MM.1S (cell line): ENCODE results near the gene LRRC8C.

Experiments
- DNase-seq: peaks from one replicate; pipeline ENCODE4 v3.0.0-alpha.2; 2015
- H2AFZ ChIP-seq: fragments of 300-600 bp; sonication (generic); 2 replicates; pipeline ENCODE4 v1.6.0; 2016; ENCODE audit warnings: antibody characterized with exemption, low read length
- H3F3A ChIP-seq: fragments of 300-600 bp; sonication (generic); 2 replicates; pipeline ENCODE4 v1.6.1; 2016; ENCODE audit warnings: mild to moderate bottlenecking, antibody characterized with exemption, low read length, moderate library complexity, mixed read lengths; ENCODE audit not compliant: insufficient read depth
- H3K27ac ChIP-seq: fragments of 300-600 bp; sonication (generic); 2 replicates; pipeline ENCODE4 v1.5.1; 2016; ENCODE audit warnings: mild to moderate bottlenecking, low read length
- H3K27me3 ChIP-seq: fragments of 300-600 bp; sonication (generic); replicated peaks from 2 replicates; pipeline ENCODE4 v1.6.0; 2016; ENCODE audit warnings: low read length; ENCODE audit not compliant: insufficient read depth
- H3K36me3 ChIP-seq: fragments of 300-600 bp; sonication (generic); replicated peaks from 2 replicates; pipeline ENCODE4 v1.6.1; 2016; ENCODE audit warnings: mild to moderate bottlenecking, low read length, mixed read lengths; ENCODE audit not compliant: insufficient read depth
- H3K4me1 ChIP-seq: fragments of 300-600 bp; sonication (generic); 2 replicates; pipeline ENCODE4 v1.6.1; 2016; ENCODE audit warnings: low read length, mixed read lengths
- H3K4me2 ChIP-seq: fragments of 300-600 bp; sonication (generic); 2 replicates; pipeline ENCODE4 v1.6.0; 2016; ENCODE audit warnings: low read depth, low read length
- H3K4me3 ChIP-seq: fragments of 300-600 bp; sonication (generic); 2 replicates; pipeline ENCODE4 v1.5.1; 2016; ENCODE audit warnings: low read length, mixed read lengths
- H3K79me2 ChIP-seq: fragments of 300-600 bp; sonication (generic); 2 replicates; pipeline ENCODE4 v1.6.1; 2016; ENCODE audit warnings: mixed run types, low read length, mixed read lengths
- H3K9ac ChIP-seq: fragments of 300-600 bp; sonication (generic); 2 replicates; pipeline ENCODE4 v1.6.1; 2016; ENCODE audit warnings: low read length, mixed read lengths
- H3K9me2 ChIP-seq: fragments of 300-600 bp; sonication (generic); replicated peaks from 2 replicates; pipeline ENCODE4 v1.6.1; 2016; ENCODE audit warnings: mild to moderate bottlenecking, low read length, mixed read lengths; ENCODE audit not compliant: insufficient read depth
- H3K9me3 ChIP-seq: fragments of 300-600 bp; sonication (generic); replicated peaks from 2 replicates; pipeline ENCODE4 v1.6.1; 2016; ENCODE audit warnings: mild to moderate bottlenecking, low read length, mixed read lengths; ENCODE audit not compliant: insufficient read depth
- H4K20me1 ChIP-seq: fragments of 300-600 bp; sonication (generic); 2 replicates; pipeline ENCODE4 v1.6.1; 2016; ENCODE audit warnings: mild to moderate bottlenecking, low read length, moderate library complexity, mixed read lengths; ENCODE audit not compliant: insufficient read depth
- CTCF ChIP-seq: fragments of 300-600 bp; sonication (generic); IDR thresholded peaks from 2 replicates; pipeline ENCODE4 v1.5.1; 2016; ENCODE audit warnings: antibody characterized with exemption, low read length, mixed read lengths
- EZH2 ChIP-seq: fragments of 300-600 bp; sonication (generic); optimal IDR thresholded peaks from 2 replicates; pipeline ENCODE3; 2017; ENCODE audit warnings: low read depth, mild to moderate bottlenecking, antibody characterized with exemption, low read length, mixed read lengths
- EZH2phosphoT487 ChIP-seq: fragments of 300-600 bp; sonication (generic); IDR thresholded peaks from 2 replicates; pipeline ENCODE4 v1.6.1; 2018; ENCODE audit warnings: antibody characterized with exemption, low read length

Gene LRRC8C

GRCh38 chr1:89689234-89689633 lies 56.3 kb downstream of the LRRC8C start:
- H3K9me3 ChIP-seq: no peaks in the 10 kb centered on the region
- H3K36me3 ChIP-seq: no peaks in the 10 kb centered on the region
- no peak overlapping the region for H3K27ac ChIP-seq
- no peaks in the 10 kb centered on the region for H4K20me1 ChIP-seq
- H3K4me3 ChIP-seq: no peak overlapping the region
- peaks cover 6% of the 10 kb centered on the region for H3K79me2 ChIP-seq
- no peaks in the 10 kb centered on the region for H3K27me3 ChIP-seq
- DNase-seq: no peak
- H3K9me2 ChIP-seq: no peaks in the 10 kb centered on the region
- H3F3A ChIP-seq: peaks cover 15% of the 10 kb centered on the region
- TF ChIP-seq EZH2 (no peak), EZH2phosphoT487 (no peak), CTCF (no peak)
- H3K4me2 ChIP-seq: no peak overlapping the region
- H3K9ac ChIP-seq: no peak overlapping the region
- H2AFZ ChIP-seq: no peak overlapping the region
- peaks cover 24% of the 10 kb centered on the region for H3K4me1 ChIP-seq

DNA sequence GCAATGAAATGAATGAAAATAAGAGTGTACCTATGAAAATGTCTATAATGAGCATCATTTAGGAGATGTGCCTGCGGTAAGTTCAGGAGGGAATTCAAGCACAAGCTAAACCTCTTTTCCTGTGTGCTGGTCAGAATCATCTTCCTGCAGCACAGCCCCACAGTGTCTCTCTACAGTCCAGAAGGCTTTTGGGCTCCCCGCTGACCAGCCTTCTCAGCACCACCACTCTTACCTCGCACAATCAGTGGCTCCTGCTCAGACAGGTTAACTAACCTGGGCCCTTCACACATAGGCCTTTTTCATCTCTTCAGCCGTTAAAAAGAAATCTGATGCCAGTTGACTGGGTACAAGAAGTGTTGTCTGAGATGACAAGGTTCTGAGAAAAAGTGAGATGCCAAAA lies 57.7 kb downstream of the LRRC8C start:
- Histone ChIP-seq H3K9me3 (no peaks in the 10 kb centered on the region), H2AFZ (no peak overlapping the region), H3K4me3 (no peak overlapping the region), H4K20me1 (no peaks in the 10 kb centered on the region), H3K9ac (no peak overlapping the region), H3F3A (peaks cover 25% of the 10 kb centered on the region), H3K4me2 (no peak overlapping the region), H3K79me2 (peaks cover under 1% of the 10 kb centered on the region; the same call in 1 of the 2 replicates), H3K27me3 (no peaks in the 10 kb centered on the region), H3K9me2 (no peaks in the 10 kb centered on the region), H3K4me1 (peaks cover 31% of the 10 kb centered on the region), H3K36me3 (no peaks in the 10 kb centered on the region), H3K27ac (no peak overlapping the region)
- DNase-seq: no peak
- TF ChIP-seq CTCF (no peak), EZH2phosphoT487 (no peak), EZH2 (no peak)

GRCh38 chr1:89692601-89693521 lies 59.9 kb downstream of the LRRC8C start:
- Histone ChIP-seq H3K4me3 (0 out of 2 replicates have a peak overlapping the region, but pooled peaks have one; percentile 1), H3K4me2 (peak overlapping the region; percentile 66; the same call in 1 of the 2 replicates), H3F3A (peaks cover 29% of the 10 kb centered on the region), H3K9ac (peak overlapping the region; percentile 3; the same call in 1 of the 2 replicates), H3K4me1 (peaks cover 46% of the 10 kb centered on the region), H3K9me2 (no peaks in the 10 kb centered on the region), H2AFZ (0 out of 2 replicates have a peak overlapping the region, but pooled peaks have one; percentile 10), H3K27me3 (no peaks in the 10 kb centered on the region), H3K79me2 (peaks cover 6% of the 10 kb centered on the region; the same call in 1 of the 2 replicates), H3K9me3 (no peaks in the 10 kb centered on the region), H3K27ac (peak overlapping the region; percentile 93; the same call in 1 of the 2 replicates), H4K20me1 (no peaks in the 10 kb centered on the region), H3K36me3 (no peaks in the 10 kb centered on the region)
- no peak for DNase-seq
- TF ChIP-seq CTCF (no peak), EZH2phosphoT487 (no peak), EZH2 (no peak)
